H1 (cell line): ENCODE results near the gene TAT. TPM values are rescaled to one million over a fixed set of nuclear protein-coding genes. Genes with fewer than 3 reads are reported as not detected.

ENCODE experiments used
- CTCF ChIA-PET: fragments of 300-600 bp; sonication (Branson Sonifier 250); formaldehyde crosslinking; loops from one replicate; lab custom pipeline; 2021; ENCODE audit not compliant: partially characterized antibody; lab: Charles Lee
- POLR2A ChIA-PET: fragments of 300-600 bp; sonication (Branson Sonifier 250); formaldehyde crosslinking; loops from one replicate; lab custom pipeline; 2021; ENCODE audit warnings: inconsistent platforms; ENCODE audit not compliant: partially characterized antibody; lab: Charles Lee
- DNase-seq, 2 experiments: peaks; one replicate each; pipeline versions ENCODE4 v3.0.0 to v3.0.0-alpha.2; 2010 to 2022; ENCODE audit warnings: low spot score in 2 of 2, low read depth in 1 of 2, mixed read lengths in 1 of 2
- FAIRE-seq: peaks from 2 replicates; lab custom pipeline; 2011; peaks lifted over from hg19 to GRCh38; lab: Jason Lieb, UNC
- H2AFZ ChIP-seq: 2 replicates; pipeline ENCODE4 v1.8.1; 2012; ENCODE audit warnings: low read length, inconsistent platforms
- H2AK5ac ChIP-seq: 2 replicates; pipeline ENCODE4 v1.6.1; 2013; ENCODE audit warnings: low read depth, low read length
- H2BK120ac ChIP-seq: replicated peaks from 2 replicates; pipeline ENCODE3; 2013; ENCODE audit warnings: low read depth, low read length, inconsistent platforms
- H2BK12ac ChIP-seq: 2 replicates; pipeline ENCODE4 v1.6.1; 2013; ENCODE audit warnings: low read depth, low read length
- H2BK15ac ChIP-seq: 2 replicates; pipeline ENCODE4 v1.6.1; 2013; ENCODE audit warnings: low read length
- H2BK20ac ChIP-seq: 2 replicates; pipeline ENCODE4 v1.6.1; 2013; ENCODE audit warnings: low read length
- H2BK5ac ChIP-seq: 2 replicates; pipeline ENCODE4 v1.6.1; 2013; ENCODE audit warnings: low read depth, low read length
- H3K14ac ChIP-seq: 2 replicates; pipeline ENCODE4 v1.6.1; 2013; ENCODE audit warnings: inconsistent platforms; ENCODE audit not compliant: insufficient read length
- H3K18ac ChIP-seq: 2 replicates; pipeline ENCODE4 v1.6.1; 2013; ENCODE audit warnings: low read length; ENCODE audit errors: extremely low read depth
- H3K23ac ChIP-seq: 2 replicates; pipeline ENCODE4 v1.6.1; 2013; ENCODE audit warnings: inconsistent platforms; ENCODE audit not compliant: insufficient read length
- H3K23me2 ChIP-seq: 2 replicates; pipeline ENCODE4 v1.6.1; 2013; ENCODE audit warnings: low read depth, low read length
- H3K27ac ChIP-seq: 2 replicates; pipeline ENCODE4 v1.6.1; 2011; ENCODE audit warnings: low read depth, low read length, inconsistent platforms
- H3K27me3 ChIP-seq, 4 experiments: replicated peaks in 1 of 4; 1 replicate in 1 of 4; 2 replicates in 3 of 4; pipeline versions ENCODE4 v1.6.1 to v1.8.1; 2011 to 2013; ENCODE audit warnings: low read length in 3 of 4, mild to moderate bottlenecking in 3 of 4, inconsistent platforms in 2 of 4, mixed read lengths in 2 of 4, moderate library complexity in 1 of 4; ENCODE audit not compliant: control insufficient read depth in 3 of 4, insufficient read depth in 3 of 4; ENCODE audit errors: extremely low read depth in 1 of 4
- H3K36me3 ChIP-seq, 4 experiments: 2 replicates each; pipeline versions ENCODE4 v1.6.1 to v1.8.1; 2011 to 2013; ENCODE audit warnings: mild to moderate bottlenecking in 4 of 4, low read length in 3 of 4, moderate library complexity in 2 of 4, control low read depth in 1 of 4, inconsistent platforms in 1 of 4; ENCODE audit not compliant: insufficient read depth in 4 of 4, control insufficient read depth in 2 of 4
- H3K4ac ChIP-seq: replicated peaks from 2 replicates; pipeline ENCODE3; 2013; ENCODE audit warnings: low read length, low read depth, mixed read lengths, inconsistent platforms; ENCODE audit not compliant: insufficient read length
- H3K4me1 ChIP-seq, 4 experiments: replicated peaks in 1 of 4; 1 replicate in 1 of 4; 2 replicates in 3 of 4; pipeline versions ENCODE4 v1.6.1 to v1.8.1; 2011 to 2013; ENCODE audit warnings: low read length in 3 of 4, inconsistent platforms in 2 of 4, mixed read lengths in 1 of 4; ENCODE audit not compliant: insufficient read depth in 4 of 4, control insufficient read depth in 3 of 4
- H3K4me2 ChIP-seq, 2 experiments: 2 replicates each; pipeline versions ENCODE4 v1.6.1 to v1.8.1; 2011 to 2013; ENCODE audit warnings: low read depth in 2 of 2, low read length in 2 of 2, control low read depth in 1 of 2, inconsistent platforms in 1 of 2, mild to moderate bottlenecking in 1 of 2; ENCODE audit not compliant: insufficient read depth in 1 of 2
- H3K4me3 ChIP-seq, 4 experiments: fragments of 200-600, 300-600 bp in 1 of 4; sonication (generic), shearing (Covaris generic), sonication (Bioruptor Twin) in 1 of 4; 2 replicates each; pipeline versions ENCODE4 v1.5.1 to v1.8.1; 2011 to 2016; ENCODE audit warnings: low read length in 4 of 4, low read depth in 3 of 4, control low read depth in 2 of 4, inconsistent platforms in 2 of 4, mild to moderate bottlenecking in 2 of 4, mixed read lengths in 1 of 4, moderate library complexity in 1 of 4; ENCODE audit not compliant: insufficient read depth in 2 of 4; ENCODE audit errors: extremely low read depth in 1 of 4
- H3K56ac ChIP-seq: replicated peaks from 2 replicates; pipeline ENCODE3; 2013; ENCODE audit warnings: low read depth, mild to moderate bottlenecking, mixed read lengths, low read length, inconsistent platforms; ENCODE audit not compliant: insufficient read length
- H3K79me1 ChIP-seq: 2 replicates; pipeline ENCODE4 v1.6.1; 2013; ENCODE audit warnings: low read depth, low read length, control low read depth
- H3K79me2 ChIP-seq, 2 experiments: 2 replicates each; pipeline versions ENCODE4 v1.6.1 to v1.8.1; 2012 to 2013; ENCODE audit warnings: low read length in 2 of 2, mild to moderate bottlenecking in 2 of 2, inconsistent platforms in 1 of 2; ENCODE audit not compliant: insufficient read depth in 2 of 2, control insufficient read depth in 1 of 2
- H3K9ac ChIP-seq, 4 experiments: replicated peaks in 1 of 4; 1 replicate in 1 of 4; 2 replicates in 3 of 4; pipeline versions ENCODE4 v1.6.1 to v1.8.1; 2011 to 2013; ENCODE audit warnings: low read depth in 3 of 4, low read length in 3 of 4, control low read depth in 2 of 4, mild to moderate bottlenecking in 2 of 4, moderate library complexity in 2 of 4, inconsistent platforms in 1 of 4; ENCODE audit errors: extremely low read depth in 1 of 4
- H3K9me3 ChIP-seq, 2 experiments: 2 replicates each; pipeline versions ENCODE4 v1.6.1 to v1.8.1; 2012 to 2013; ENCODE audit warnings: mild to moderate bottlenecking in 2 of 2, moderate library complexity in 2 of 2, control low read depth in 1 of 2, inconsistent platforms in 1 of 2, low read depth in 1 of 2, low read length in 1 of 2, mixed read lengths in 1 of 2; ENCODE audit not compliant: insufficient read depth in 2 of 2
- H4K20me1 ChIP-seq, 2 experiments: replicated peaks in 1 of 2; 2 replicates each; pipeline versions ENCODE3 to v1.8.1; 2011 to 2013; ENCODE audit warnings: inconsistent platforms in 2 of 2, low read length in 2 of 2, mild to moderate bottlenecking in 1 of 2; ENCODE audit not compliant: insufficient read depth in 2 of 2, control insufficient read depth in 1 of 2
- H4K5ac ChIP-seq: 2 replicates; pipeline ENCODE4 v1.6.1; 2013; ENCODE audit warnings: low read length, low read depth, mixed read lengths, inconsistent platforms; ENCODE audit not compliant: insufficient read length
- H4K8ac ChIP-seq: 2 replicates; pipeline ENCODE4 v1.8.0; 2013; ENCODE audit warnings: mild to moderate bottlenecking, moderate library complexity, low read length, inconsistent platforms; ENCODE audit not compliant: insufficient read depth; ENCODE audit errors: extremely low read depth
- H4K91ac ChIP-seq: replicated peaks from 2 replicates; pipeline ENCODE3; 2013; ENCODE audit warnings: low read length, mixed read lengths, inconsistent platforms; ENCODE audit not compliant: insufficient read length
- CHD2 ChIP-seq: IDR thresholded peaks from 2 replicates; pipeline ENCODE4 v1.6.1; 2012; ENCODE audit warnings: low read length, improper control_type of control experiment
- CTBP2 ChIP-seq: IDR thresholded peaks from 2 replicates; pipeline ENCODE4 v1.7.0; 2011; ENCODE audit warnings: borderline replicate concordance, mild to moderate bottlenecking, moderate library complexity, mixed read lengths, low read length; ENCODE audit not compliant: insufficient read depth, insufficient read length
- EZH2 ChIP-seq: fragments of 200-600 bp; sonication (generic); IDR thresholded peaks from 2 replicates; pipeline ENCODE4 v1.7.1; 2012; ENCODE audit warnings: low read depth, mild to moderate bottlenecking, moderate library complexity, low read length, inconsistent platforms; ENCODE audit not compliant: severe bottlenecking
- HDAC6 ChIP-seq: IDR thresholded peaks from one replicate; pipeline ENCODE4 v1.7.1; 2012; ENCODE audit warnings: low read depth, mild to moderate bottlenecking, inconsistent platforms, low read length, moderate library complexity
- JUN ChIP-seq: IDR thresholded peaks from 2 replicates; pipeline ENCODE4 v1.6.1; 2011; ENCODE audit warnings: low read depth, mild to moderate bottlenecking, improper control_type of control experiment, low read length
- KDM4A ChIP-seq: IDR thresholded peaks from one replicate; pipeline ENCODE4 v1.7.1; 2012; ENCODE audit warnings: low read depth, mild to moderate bottlenecking, moderate library complexity, low read length, inconsistent platforms; ENCODE audit not compliant: severe bottlenecking
- RXRA ChIP-seq: IDR thresholded peaks from 2 replicates; pipeline ENCODE4 v1.6.1; 2011; ENCODE audit warnings: low read depth, mild to moderate bottlenecking, low read length, moderate library complexity; ENCODE audit not compliant: insufficient read depth
- SIRT6 ChIP-seq: IDR thresholded peaks from one replicate; pipeline ENCODE4 v1.7.1; 2012; ENCODE audit warnings: low read length, inconsistent platforms
- SP4 ChIP-seq: IDR thresholded peaks from 2 replicates; pipeline ENCODE4 v1.6.1; 2012; ENCODE audit warnings: low read length, inconsistent platforms
- TBP ChIP-seq: IDR thresholded peaks from 2 replicates; pipeline ENCODE4 v1.6.1; 2011; ENCODE audit warnings: low read depth, low read length, improper control_type of control experiment
- WGBS, 2 experiments: shearing (Covaris generic) in 1 of 2; methylation state at CpG; one replicate each; pipeline versions ENCODE4 v1.1.6 to v1.1.7; 2013 to 2015; ENCODE audit warnings: low lambda C conversion rate in 2 of 2, mixed read lengths in 2 of 2, inconsistent platforms in 1 of 2, low coverage in 1 of 2, missing lambda C conversion rate in 1 of 2; ENCODE audit not compliant: insufficient replicate concordance in 2 of 2, insufficient coverage in 1 of 2, insufficient read length in 1 of 2; ENCODE audit errors: extremely low coverage in 1 of 2, missing lambda C conversion rate in 1 of 2; 5-methylcytosine and 5-hydroxymethylcytosine counted together
- polyA plus RNA-seq, 7 experiments: library from polyadenylated mRNA; depleted of rRNA in 3 of 7; stranded (reverse) in 5 of 7; unstranded in 2 of 7; fragments of >200 nt in 5 of 7; fragments of 200-250 nt in 2 of 7; gene quantifications; 1 replicate in 5 of 7; 2 replicates in 1 of 7; 4 replicates in 1 of 7; pipeline versions ENCODE4 v1.2.1 to v1.2.3, GENCODE V29; 2011 to 2013; ENCODE audit warnings: missing spikeins in 2 of 7, mixed read lengths in 2 of 7
- total RNA-seq: library from RNA; stranded (reverse); fragmentation: NEBNext Ultra II Directional; extraction: Animal tissue kit (Norgen Biotek cat#: 25700); gene quantifications from 2 replicates; pipeline ENCODE4 v1.2.1, GENCODE V29; 2021
- TF ChIP-seq, protein P1 (sequence below): IDR thresholded peaks from 2 replicates; pipeline ENCODE4 v1.6.1; 2011; ENCODE audit warnings: low read depth, mild to moderate bottlenecking, low read length; ENCODE audit not compliant: insufficient read depth
- TF ChIP-seq, protein P2 (sequence below): IDR thresholded peaks from 2 replicates; pipeline ENCODE4 v1.6.1; 2012; ENCODE audit warnings: inconsistent platforms

TAT gene
- total and polyA plus RNA-seq, 2 of the 8 experiments (the other 6 are each of a cell fraction or from before 2014, with no cell fraction given) = 0.03 TPM; not detected in 1

- no peak overlapping the region for H4K91ac ChIP-seq
- CTCF ChIA-PET = interaction anchor here (0.8 to 3.9 kb wide), 6 partner anchors 17 to 221 kb away, joined by 3 to 22 read pairs (median 3); no protein-coding TSS in a partner anchor
- DNase-seq = no peak
- TF ChIP-seq CTBP2 (no peak), HDAC6 (no peak), SIRT6 (no peak), JUN (no peak), EZH2 (no peak), CHD2 (no peak), RXRA (no peak), SP4 (no peak), TBP (no peak), KDM4A (no peak)
- TF ChIP-seq, protein P1, sequence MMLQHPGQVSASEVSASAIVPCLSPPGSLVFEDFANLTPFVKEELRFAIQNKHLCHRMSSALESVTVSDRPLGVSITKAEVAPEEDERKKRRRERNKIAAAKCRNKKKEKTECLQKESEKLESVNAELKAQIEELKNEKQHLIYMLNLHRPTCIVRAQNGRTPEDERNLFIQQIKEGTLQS = no peak
- TF ChIP-seq, protein P2, sequence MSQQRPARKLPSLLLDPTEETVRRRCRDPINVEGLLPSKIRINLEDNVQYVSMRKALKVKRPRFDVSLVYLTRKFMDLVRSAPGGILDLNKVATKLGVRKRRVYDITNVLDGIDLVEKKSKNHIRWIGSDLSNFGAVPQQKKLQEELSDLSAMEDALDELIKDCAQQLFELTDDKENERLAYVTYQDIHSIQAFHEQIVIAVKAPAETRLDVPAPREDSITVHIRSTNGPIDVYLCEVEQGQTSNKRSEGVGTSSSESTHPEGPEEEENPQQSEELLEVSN = no peak
These were observed 44.5 kb downstream of the TAT start for GRCh38 chr16:71532366-71532765.

More at GRCh38 chr16:71532366-71532765, 44.5 kb downstream of the TAT start:
- no peak overlapping the region for H2BK5ac ChIP-seq
- no peak overlapping the region for H3K27ac ChIP-seq
- no peak overlapping the region for H2BK120ac ChIP-seq
- H3K9me3 ChIP-seq = no peaks in the 10 kb centered on the region
- no peaks in the 10 kb centered on the region for H4K20me1 ChIP-seq
- WGBS, 2 experiments = 83% methylated on average over 3 of the region's 3 CpGs; no CpG with 5 or more reads in 1 of the 2 experiments
- no peak overlapping the region for H3K9ac ChIP-seq
- FAIRE-seq = no peak
- H2BK20ac ChIP-seq = no peak overlapping the region
- H3K14ac ChIP-seq = no peak overlapping the region
- H3K4me3 ChIP-seq = no peak overlapping the region
- no peak overlapping the region for H2AFZ ChIP-seq
- H3K23ac ChIP-seq = no peak overlapping the region
- no peaks in the 10 kb centered on the region for H3K27me3 ChIP-seq
- H2AK5ac ChIP-seq = no peak overlapping the region
- no peaks in the 10 kb centered on the region for H3K23me2 ChIP-seq
- no peak overlapping the region for H3K4me2 ChIP-seq
- H4K8ac ChIP-seq = no peak overlapping the region
- H3K79me2 ChIP-seq = 0 out of 4 replicates have a peak, but pooled peaks cover 0 to 4% of the 10 kb centered on the region in 2 experiments
- H3K4me1 ChIP-seq = no peaks in the 10 kb centered on the region
- H3K4ac ChIP-seq = no peak overlapping the region
- H3K56ac ChIP-seq = no peak overlapping the region
- H4K5ac ChIP-seq = no peak overlapping the region
- H3K36me3 ChIP-seq = peaks cover 0 to 2% (median 0%) of the 10 kb centered on the region in 4 experiments; a peak in 2 of 8 replicates
- no peak overlapping the region for H2BK15ac ChIP-seq
- H2BK12ac ChIP-seq = no peak overlapping the region
- no peak overlapping the region for H3K18ac ChIP-seq
- POLR2A ChIA-PET = interaction anchor here (1.2 kb wide), 1 partner anchor 93 kb away, joined by 3 read pairs; the partner anchor contains the start of gene MARVELD3
- peaks cover 3% of the 10 kb centered on the region; the same call in 1 of the 2 replicates for H3K79me1 ChIP-seq
